ENCODE measurements around the gene GPR137. TPM values are rescaled to one million over a fixed set of nuclear protein-coding genes. Genes with fewer than 3 reads are reported as not detected.

GPR137 gene
- polyA plus RNA-seq, 3 donors = 7.8 to 21.0 (median 9.3) TPM

GRCh38 chr11:64269540-64270220, 16.0 kb upstream of the GPR137 start:
- peak overlapping the region; percentile 94 to 98 for H3K4me3 Mint-ChIP-seq
- peaks cover 29% of the 10 kb centered on the region for H3K4me1 Mint-ChIP-seq
- peaks cover 8% of the 10 kb centered on the region for H3K79me2 ChIP-seq (ENCODE audit: insufficient read depth, low read length)
- H3K27me3 ChIP-seq (ENCODE audit: control insufficient read depth in 2 of 2, insufficient read depth in 2 of 2, low read length in 2 of 2) = no peaks in the 10 kb centered on the region
- peak; percentile 17 for TF ChIP-seq CTCF (IDR thresholded peaks at IDR 0.05)
- H4K20me1 ChIP-seq (ENCODE audit: insufficient read depth, low read length) = no peaks in the 10 kb centered on the region
- H3K4me1 ChIP-seq (ENCODE audit: control insufficient read depth in 1 of 2, insufficient read depth in 2 of 2, low read length in 2 of 2) = peaks cover 29 to 34% of the 10 kb centered on the region in 2 donors
- H2AFZ ChIP-seq (ENCODE audit: insufficient read depth, low read depth, low read length, poor library complexity, severe bottlenecking) = peak overlapping the region; percentile 85
- no peaks in the 10 kb centered on the region for H3K9me3 Mint-ChIP-seq
- H3K4me3 ChIP-seq (replicated peaks in 1 of 3; ENCODE audit: low read depth in 2 of 3, low read length in 3 of 3) = peak overlapping the region; percentile 61 to 95 (median 67)
- peak; percentile 98 to 100 (median 99) for DNase-seq
- peak overlapping the region; percentile 89 for H3K4me2 ChIP-seq (replicated peaks; ENCODE audit: extremely low read depth, low read length, poor library complexity, severe bottlenecking)
- WGBS (ENCODE audit: insufficient coverage) = under 1% methylated on average over 58 of the region's 58 CpGs
- H3K27ac ChIP-seq (ENCODE audit: low read depth in 1 of 2, low read length in 2 of 2) = peak overlapping the region; percentile 84 to 97
- H3K27ac Mint-ChIP-seq = peak overlapping the region; percentile 96 to 99 (median 98)
- H3K36me3 Mint-ChIP-seq = peaks cover 14 to 27% of the 10 kb centered on the region in 2 donors
- peak overlapping the region; percentile 94 for H3K9ac ChIP-seq (ENCODE audit: insufficient read depth, low read length, poor library complexity, severe bottlenecking)
- H3K9me3 ChIP-seq (replicated peaks in 1 of 2; ENCODE audit: control insufficient read depth in 1 of 2, insufficient read depth in 1 of 2, low read length in 2 of 2) = no peaks in the 10 kb centered on the region
- H3K27me3 Mint-ChIP-seq (ENCODE audit: low read depth in 3 of 3) = no peaks in the 10 kb centered on the region
- intact Hi-C loops (cut with micrococcal nuclease) = loop anchor here (1.0 to 5.0 kb wide), 5 partner anchors 15 to 35 kb away; partner anchors contain the start of genes BAD (in 2 of the 2), CATSPERZ (in 1 of the 2) and GPR137 (in 1 of the 2)
- H3K36me3 ChIP-seq (replicated peaks in 1 of 2; ENCODE audit: control insufficient read depth in 1 of 2, insufficient read depth in 2 of 2, low read length in 2 of 2) = peaks cover 19% of the 10 kb centered on the region in 2 donors

- no peak overlapping the region for H3K4me2 ChIP-seq (replicated peaks; ENCODE audit: extremely low read depth, low read length, poor library complexity, severe bottlenecking)
- TF ChIP-seq CTCF (IDR thresholded peaks at IDR 0.05) = no peak
- peaks cover 8% of the 10 kb centered on the region for H3K79me2 ChIP-seq (ENCODE audit: insufficient read depth, low read length)
- peaks cover 4 to 25% of the 10 kb centered on the region in 2 donors for H3K36me3 ChIP-seq (replicated peaks in 1 of 2; ENCODE audit: control insufficient read depth in 1 of 2, insufficient read depth in 2 of 2, low read length in 2 of 2)
- peaks cover 8 to 10% of the 10 kb centered on the region in 2 donors for H3K4me1 ChIP-seq (ENCODE audit: control insufficient read depth in 1 of 2, insufficient read depth in 2 of 2, low read length in 2 of 2)
- Mint-ChIP-seq H3K9me3 (no peaks in the 10 kb centered on the region), H3K4me3 (no peak overlapping the region), H3K27ac (peak overlapping the region in 1 of 7 donors; percentile 26), H3K4me1 (peaks cover 8% of the 10 kb centered on the region), H3K36me3 (peaks cover 16 to 33% of the 10 kb centered on the region in 2 donors), H3K27me3 (ENCODE audit: low read depth in 3 of 3) (peaks cover 0 to 1% (median 0%) of the 10 kb centered on the region in 3 donors)
- no peak overlapping the region for H2AFZ ChIP-seq (ENCODE audit: insufficient read depth, low read depth, low read length, poor library complexity, severe bottlenecking)
- H4K20me1 ChIP-seq (ENCODE audit: insufficient read depth, low read length) = no peaks in the 10 kb centered on the region
- H3K9me3 ChIP-seq (replicated peaks in 1 of 2; ENCODE audit: control insufficient read depth in 1 of 2, insufficient read depth in 1 of 2, low read length in 2 of 2) = no peaks in the 10 kb centered on the region
- no peak for DNase-seq
- no peak overlapping the region for H3K27ac ChIP-seq (ENCODE audit: low read depth in 1 of 2, low read length in 2 of 2)
- 97% methylated on average over 13 of the region's 15 CpGs for WGBS (ENCODE audit: insufficient coverage)
- H3K27me3 ChIP-seq (ENCODE audit: control insufficient read depth in 2 of 2, insufficient read depth in 2 of 2, low read length in 2 of 2) = no peaks in the 10 kb centered on the region
- intact Hi-C loops (cut with micrococcal nuclease) = no loop called here
- no peak overlapping the region for H3K9ac ChIP-seq (ENCODE audit: insufficient read depth, low read length, poor library complexity, severe bottlenecking)
- no peak overlapping the region for H3K4me3 ChIP-seq (replicated peaks in 1 of 3; ENCODE audit: low read depth in 2 of 3, low read length in 3 of 3)
Observed at GRCh38 chr11:64275031-64275800, 10.4 kb upstream of the GPR137 start.
